ENCODE results near the gene CRACR2A. TPM values are rescaled to one million over a fixed set of nuclear protein-coding genes. Genes with fewer than 3 reads are reported as not detected.

CRACR2A gene
- total and polyA plus RNA-seq, 2 donors = 7.3 to 9.4 TPM

- no peaks in the 10 kb centered on the region for H3K27me3 ChIP-seq (ENCODE audit: control insufficient read depth in 2 of 2, insufficient read depth in 1 of 2, low read length in 1 of 2)
- peaks cover 29 to 38% of the 10 kb centered on the region in 2 donors for H3K36me3 ChIP-seq (ENCODE audit: control insufficient read depth in 2 of 2, insufficient read depth in 2 of 2, low read length in 1 of 2)
- H3K9me3 ChIP-seq (ENCODE audit: control insufficient read depth in 2 of 2, insufficient read depth in 1 of 2, low read length in 1 of 2) = no peaks in the 10 kb centered on the region
- H3K4me3 ChIP-seq (ENCODE audit: low read length in 2 of 2) = no peak overlapping the region
- H3K27ac ChIP-seq (ENCODE audit: low read depth in 1 of 2, low read length in 1 of 2) = no peak overlapping the region
- no peaks in the 10 kb centered on the region for H3K4me1 ChIP-seq (ENCODE audit: control insufficient read depth in 2 of 2, insufficient read depth in 2 of 2, low read length in 2 of 2)
- DNase-seq (ENCODE audit: low read depth in 6 of 9, low spot score in 9 of 9) = no peak
- 96% methylated on average over 4 of the region's 4 CpGs for WGBS
Observed at GRCh38 chr12:3683670-3684069, 69.2 kb downstream of the CRACR2A start.

DNA sequence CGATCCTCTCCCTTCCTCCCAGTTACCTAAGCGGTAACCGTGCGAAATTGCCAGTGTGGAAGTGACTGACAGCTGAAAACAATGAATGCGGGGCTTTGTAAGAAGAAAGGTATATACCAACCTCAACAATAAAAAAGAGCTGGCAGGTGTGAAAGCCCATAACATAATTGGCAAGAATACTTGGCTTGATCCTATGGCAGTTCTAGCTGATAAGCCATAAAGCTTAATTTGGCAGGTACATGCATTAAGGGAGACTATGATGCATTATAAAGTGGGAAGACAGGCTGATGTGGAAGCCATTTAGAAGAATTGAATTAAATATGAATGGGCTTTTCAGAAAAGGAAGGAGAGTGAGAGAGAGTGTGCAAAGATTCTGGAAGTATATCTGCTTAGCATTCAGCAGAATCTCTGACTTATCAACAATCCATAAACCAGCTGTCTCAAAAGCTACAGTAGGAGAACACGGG, 71.3 kb downstream of the CRACR2A start:
- H3K36me3 ChIP-seq (ENCODE audit: control insufficient read depth in 2 of 2, insufficient read depth in 2 of 2, low read length in 1 of 2) = peaks cover 38 to 56% of the 10 kb centered on the region in 2 donors
- no peaks in the 10 kb centered on the region for H3K9me3 ChIP-seq (ENCODE audit: control insufficient read depth in 2 of 2, insufficient read depth in 1 of 2, low read length in 1 of 2)
- H3K27ac ChIP-seq (ENCODE audit: low read depth in 1 of 2, low read length in 1 of 2) = no peak overlapping the region
- H3K4me3 ChIP-seq (ENCODE audit: low read length in 2 of 2) = no peak overlapping the region
- DNase-seq (ENCODE audit: low read depth in 6 of 9, low spot score in 9 of 9) = no peak
- H3K4me1 ChIP-seq (ENCODE audit: control insufficient read depth in 2 of 2, insufficient read depth in 2 of 2, low read length in 2 of 2) = no peaks in the 10 kb centered on the region
- 96% methylated on average over 6 of the region's 6 CpGs for WGBS
- H3K27me3 ChIP-seq (ENCODE audit: control insufficient read depth in 2 of 2, insufficient read depth in 1 of 2, low read length in 1 of 2) = no peaks in the 10 kb centered on the region

DNA sequence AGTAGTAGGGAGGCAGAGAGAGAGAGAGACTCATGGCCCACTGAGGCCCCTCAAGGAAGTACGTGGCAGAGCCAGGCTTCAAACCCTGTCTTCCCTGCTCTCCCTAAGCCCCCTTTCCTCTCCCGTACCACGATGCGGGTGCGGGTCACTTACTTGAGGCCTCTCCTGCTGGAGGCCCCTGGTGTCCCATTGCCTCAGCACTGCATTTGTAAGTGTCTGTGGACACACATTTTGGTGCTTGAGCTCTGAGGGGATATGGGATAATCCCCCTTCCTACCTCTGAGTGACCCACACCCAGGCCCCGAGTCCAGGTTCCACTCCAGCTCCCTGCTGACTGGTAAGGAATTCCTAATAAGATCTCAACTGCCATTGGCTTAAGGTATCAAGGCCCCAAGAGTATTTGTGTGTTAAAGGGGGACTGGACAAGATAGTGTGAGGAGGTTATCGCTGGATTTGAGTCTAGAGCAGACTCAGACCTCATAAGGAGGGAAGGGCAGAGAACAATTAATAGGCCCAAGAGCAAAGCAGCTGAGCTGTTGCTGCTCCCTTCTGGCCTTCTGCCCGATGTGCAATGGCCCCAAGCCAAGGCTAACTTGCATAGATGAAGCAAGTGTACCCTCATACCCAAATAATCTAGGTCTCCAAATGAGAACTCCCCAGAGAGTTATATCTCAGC, 71.9 kb downstream of the CRACR2A start:
- H3K9me3 ChIP-seq (ENCODE audit: control insufficient read depth in 2 of 2, insufficient read depth in 1 of 2, low read length in 1 of 2) = no peaks in the 10 kb centered on the region
- peaks cover 43 to 58% of the 10 kb centered on the region in 2 donors for H3K36me3 ChIP-seq (ENCODE audit: control insufficient read depth in 2 of 2, insufficient read depth in 2 of 2, low read length in 1 of 2)
- no peaks in the 10 kb centered on the region for H3K4me1 ChIP-seq (ENCODE audit: control insufficient read depth in 2 of 2, insufficient read depth in 2 of 2, low read length in 2 of 2)
- no peaks in the 10 kb centered on the region for H3K27me3 ChIP-seq (ENCODE audit: control insufficient read depth in 2 of 2, insufficient read depth in 1 of 2, low read length in 1 of 2)
- no peak overlapping the region for H3K4me3 ChIP-seq (ENCODE audit: low read length in 2 of 2)
- DNase-seq (ENCODE audit: low read depth in 6 of 9, low spot score in 9 of 9) = no peak
- H3K27ac ChIP-seq (ENCODE audit: low read depth in 1 of 2, low read length in 1 of 2) = no peak overlapping the region
- 84% methylated on average over 8 of the region's 8 CpGs for WGBS

- Histone ChIP-seq H3K36me3 (ENCODE audit: control insufficient read depth in 2 of 2, insufficient read depth in 2 of 2, low read length in 1 of 2) (peaks cover 48 to 61% of the 10 kb centered on the region in 2 donors), H3K9me3 (ENCODE audit: control insufficient read depth in 2 of 2, insufficient read depth in 1 of 2, low read length in 1 of 2) (no peaks in the 10 kb centered on the region), H3K27ac (ENCODE audit: low read depth in 1 of 2, low read length in 1 of 2) (no peak overlapping the region), H3K4me3 (ENCODE audit: low read length in 2 of 2) (no peak overlapping the region), H3K27me3 (ENCODE audit: control insufficient read depth in 2 of 2, insufficient read depth in 1 of 2, low read length in 1 of 2) (no peaks in the 10 kb centered on the region), H3K4me1 (ENCODE audit: control insufficient read depth in 2 of 2, insufficient read depth in 2 of 2, low read length in 2 of 2) (no peaks in the 10 kb centered on the region)
- WGBS = 98% methylated on average over 3 of the region's 3 CpGs
- DNase-seq (ENCODE audit: low read depth in 6 of 9, low spot score in 9 of 9) = no peak
Observed at GRCh38 chr12:3679831-3680230, 73.1 kb downstream of the CRACR2A start.

GRCh38 chr12:3677609-3678008, 75.3 kb downstream of the CRACR2A start:
- no peak overlapping the region for H3K4me3 ChIP-seq (ENCODE audit: low read length in 2 of 2)
- no peak overlapping the region for H3K27ac ChIP-seq (ENCODE audit: low read depth in 1 of 2, low read length in 1 of 2)
- H3K36me3 ChIP-seq (ENCODE audit: control insufficient read depth in 2 of 2, insufficient read depth in 2 of 2, low read length in 1 of 2) = peaks cover 52 to 69% of the 10 kb centered on the region in 2 donors
- H3K27me3 ChIP-seq (ENCODE audit: control insufficient read depth in 2 of 2, insufficient read depth in 1 of 2, low read length in 1 of 2) = no peaks in the 10 kb centered on the region
- H3K4me1 ChIP-seq (ENCODE audit: control insufficient read depth in 2 of 2, insufficient read depth in 2 of 2, low read length in 2 of 2) = no peaks in the 10 kb centered on the region
- H3K9me3 ChIP-seq (ENCODE audit: control insufficient read depth in 2 of 2, insufficient read depth in 1 of 2, low read length in 1 of 2) = no peaks in the 10 kb centered on the region
- 96% methylated on average over 5 of the region's 5 CpGs for WGBS
- DNase-seq (ENCODE audit: low read depth in 6 of 9, low spot score in 9 of 9) = no peak

DNA sequence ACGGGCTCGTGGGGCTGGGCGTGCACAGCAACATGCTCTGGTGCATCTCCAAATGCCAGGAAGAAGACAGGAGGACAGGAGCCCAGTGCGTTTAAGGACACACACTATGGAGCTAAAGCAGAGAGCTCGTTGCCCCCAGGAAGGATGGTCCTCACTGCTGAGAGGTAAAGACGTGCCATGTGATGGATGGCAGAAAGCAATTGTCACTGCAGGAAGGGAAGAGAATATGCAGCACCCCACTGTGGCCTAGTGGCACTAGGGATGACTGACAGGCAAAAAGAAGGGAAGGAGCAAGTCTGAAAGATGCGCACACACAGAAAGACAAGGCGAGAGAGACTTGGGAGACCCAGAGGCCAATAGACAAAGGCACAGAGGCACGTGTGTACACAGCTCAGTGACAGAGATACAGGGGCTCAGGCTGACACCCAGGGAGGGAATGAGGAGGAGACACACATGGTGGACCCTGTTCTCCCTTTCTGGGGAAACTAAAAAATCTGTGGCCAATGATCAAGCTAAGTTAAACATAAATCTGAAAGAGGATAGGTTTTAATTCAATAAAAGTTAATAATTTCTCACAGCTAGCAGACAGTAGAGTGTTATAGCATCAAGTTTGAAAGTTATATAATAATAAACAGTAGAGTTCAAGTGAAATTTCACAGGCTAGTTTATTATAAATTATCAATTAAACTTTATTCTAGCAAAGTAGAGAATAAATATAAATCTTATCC, 78.8 kb downstream of the CRACR2A start:
- peaks cover 60 to 76% of the 10 kb centered on the region in 2 donors for H3K36me3 ChIP-seq (ENCODE audit: control insufficient read depth in 2 of 2, insufficient read depth in 2 of 2, low read length in 1 of 2)
- H3K9me3 ChIP-seq (ENCODE audit: control insufficient read depth in 2 of 2, insufficient read depth in 1 of 2, low read length in 1 of 2) = no peaks in the 10 kb centered on the region
- 97% methylated on average over 9 of the region's 9 CpGs for WGBS
- H3K27ac ChIP-seq (ENCODE audit: low read depth in 1 of 2, low read length in 1 of 2) = no peak overlapping the region
- H3K4me3 ChIP-seq (ENCODE audit: low read length in 2 of 2) = no peak overlapping the region
- H3K4me1 ChIP-seq (ENCODE audit: control insufficient read depth in 2 of 2, insufficient read depth in 2 of 2, low read length in 2 of 2) = no peaks in the 10 kb centered on the region
- H3K27me3 ChIP-seq (ENCODE audit: control insufficient read depth in 2 of 2, insufficient read depth in 1 of 2, low read length in 1 of 2) = no peaks in the 10 kb centered on the region
- DNase-seq (ENCODE audit: low read depth in 6 of 9, low spot score in 9 of 9) = no peak

GRCh38 chr12:3672113-3672509, 80.8 kb downstream of the CRACR2A start:
- Histone ChIP-seq H3K4me3 (ENCODE audit: low read length in 2 of 2) (no peak overlapping the region), H3K4me1 (ENCODE audit: control insufficient read depth in 2 of 2, insufficient read depth in 2 of 2, low read length in 2 of 2) (no peaks in the 10 kb centered on the region), H3K36me3 (ENCODE audit: control insufficient read depth in 2 of 2, insufficient read depth in 2 of 2, low read length in 1 of 2) (peaks cover 59 to 70% of the 10 kb centered on the region in 2 donors), H3K27ac (ENCODE audit: low read depth in 1 of 2, low read length in 1 of 2) (no peak overlapping the region), H3K9me3 (ENCODE audit: control insufficient read depth in 2 of 2, insufficient read depth in 1 of 2, low read length in 1 of 2) (no peaks in the 10 kb centered on the region), H3K27me3 (ENCODE audit: control insufficient read depth in 2 of 2, insufficient read depth in 1 of 2, low read length in 1 of 2) (no peaks in the 10 kb centered on the region)
- 96% methylated on average over 2 of the region's 2 CpGs for WGBS
- DNase-seq (ENCODE audit: low read depth in 6 of 9, low spot score in 9 of 9) = no peak

GRCh38 chr12:3671330-3672112, 81.4 kb downstream of the CRACR2A start:
- no peaks in the 10 kb centered on the region for H3K4me1 ChIP-seq (ENCODE audit: control insufficient read depth in 2 of 2, insufficient read depth in 2 of 2, low read length in 2 of 2)
- H3K36me3 ChIP-seq (ENCODE audit: control insufficient read depth in 2 of 2, insufficient read depth in 2 of 2, low read length in 1 of 2) = peaks cover 59 to 67% of the 10 kb centered on the region in 2 donors
- 97% methylated on average over 4 of the region's 4 CpGs for WGBS
- no peak for DNase-seq (ENCODE audit: low read depth in 6 of 9, low spot score in 9 of 9)
- H3K27me3 ChIP-seq (ENCODE audit: control insufficient read depth in 2 of 2, insufficient read depth in 1 of 2, low read length in 1 of 2) = no peaks in the 10 kb centered on the region
- no peaks in the 10 kb centered on the region for H3K9me3 ChIP-seq (ENCODE audit: control insufficient read depth in 2 of 2, insufficient read depth in 1 of 2, low read length in 1 of 2)
- H3K4me3 ChIP-seq (ENCODE audit: low read length in 2 of 2) = no peak overlapping the region
- no peak overlapping the region for H3K27ac ChIP-seq (ENCODE audit: low read depth in 1 of 2, low read length in 1 of 2)
